Esophagus muscularis mucosa (tissue), 3 donors: ENCODE results near the gene PIGB.

Source experiments
- POLR2A ChIP-seq: fragments of 450-650 bp; IDR thresholded peaks from one replicate; pipeline ENCODE4 v1.6.1; 2017; ENCODE audit warnings: antibody characterized with exemption, moderate library complexity, mild to moderate bottlenecking, low read depth
- TF ChIP-seq, protein P1 (sequence below), 3 experiments: fragments of 200-600 bp in 2 of 3; fragments of 450-650 bp in 1 of 3; sonication (generic) in 2 of 3; IDR thresholded peaks; one replicate each; pipeline ENCODE4 v1.5.1; 2017 to 2019; ENCODE audit warnings: antibody characterized with exemption in 3 of 3, mild to moderate bottlenecking in 2 of 3, moderate library complexity in 1 of 3

DNA sequence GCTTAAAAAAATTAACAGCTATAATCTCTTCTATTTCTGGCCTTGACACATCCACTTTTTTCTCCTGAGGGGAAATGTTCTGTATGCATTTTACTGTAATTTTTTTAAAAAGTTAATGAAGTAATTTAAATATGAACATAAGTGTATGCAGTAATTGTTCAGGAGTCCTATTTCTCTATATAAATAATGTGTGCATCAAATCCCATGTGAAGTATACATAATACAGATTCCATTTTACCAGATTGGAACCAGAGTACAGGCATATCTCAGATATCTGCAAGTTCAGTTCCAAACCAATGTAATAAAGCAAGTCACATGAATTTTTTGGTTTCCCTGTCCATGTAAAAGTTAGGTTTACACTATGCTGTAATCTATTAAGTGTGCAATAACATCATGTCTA lies 62.6 kb downstream of the PIGB start:
- TF ChIP-seq, protein P1, sequence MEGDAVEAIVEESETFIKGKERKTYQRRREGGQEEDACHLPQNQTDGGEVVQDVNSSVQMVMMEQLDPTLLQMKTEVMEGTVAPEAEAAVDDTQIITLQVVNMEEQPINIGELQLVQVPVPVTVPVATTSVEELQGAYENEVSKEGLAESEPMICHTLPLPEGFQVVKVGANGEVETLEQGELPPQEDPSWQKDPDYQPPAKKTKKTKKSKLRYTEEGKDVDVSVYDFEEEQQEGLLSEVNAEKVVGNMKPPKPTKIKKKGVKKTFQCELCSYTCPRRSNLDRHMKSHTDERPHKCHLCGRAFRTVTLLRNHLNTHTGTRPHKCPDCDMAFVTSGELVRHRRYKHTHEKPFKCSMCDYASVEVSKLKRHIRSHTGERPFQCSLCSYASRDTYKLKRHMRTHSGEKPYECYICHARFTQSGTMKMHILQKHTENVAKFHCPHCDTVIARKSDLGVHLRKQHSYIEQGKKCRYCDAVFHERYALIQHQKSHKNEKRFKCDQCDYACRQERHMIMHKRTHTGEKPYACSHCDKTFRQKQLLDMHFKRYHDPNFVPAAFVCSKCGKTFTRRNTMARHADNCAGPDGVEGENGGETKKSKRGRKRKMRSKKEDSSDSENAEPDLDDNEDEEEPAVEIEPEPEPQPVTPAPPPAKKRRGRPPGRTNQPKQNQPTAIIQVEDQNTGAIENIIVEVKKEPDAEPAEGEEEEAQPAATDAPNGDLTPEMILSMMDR (IDR thresholded peaks at IDR 0.05): no peak
- TF ChIP-seq POLR2A: no peak
